Epithelial cell of prostate (primary cell): ENCODE data around the gene PRELID2.
A peak's percentile ranks its signal among the peaks of the same experiment; 100 is the strongest.
"Not testable (repeated sequence)": the region's sequence is repeated elsewhere in the genome, so short reads cannot be mapped to it uniquely, and the experiment has no call there.

Experiments used
- DNase-seq: peaks from one replicate; pipeline ENCODE4 v3.0.0-alpha.2; 2011; ENCODE audit warnings: low read depth, low spot score
- H3K27ac ChIP-seq: fragments of 450-650 bp; 2 replicates; pipeline ENCODE4 v1.5.1; 2017; ENCODE audit warnings: mild to moderate bottlenecking

Gene PRELID2

DNA sequence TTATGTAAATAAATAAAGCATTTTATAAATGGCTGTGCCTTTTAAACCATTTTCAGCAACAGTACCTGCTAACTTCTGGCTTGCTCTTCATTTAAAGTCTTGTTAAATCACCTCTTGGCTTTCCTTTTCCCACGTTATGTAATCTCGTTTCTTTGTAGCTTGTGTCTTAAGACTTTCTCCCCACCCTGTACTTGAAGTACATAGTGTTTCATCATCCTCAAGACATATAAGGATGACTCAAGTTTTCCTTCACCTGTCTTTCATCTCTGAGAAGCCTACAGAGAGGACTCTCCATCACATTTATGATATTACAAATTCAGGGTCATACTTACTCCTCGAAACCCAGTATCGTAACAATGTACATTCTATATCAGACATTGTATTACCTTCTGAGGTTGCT lies 33.9 kb downstream of the PRELID2 start:
- H3K27ac ChIP-seq: no peak overlapping the region
- DNase-seq: no peak

DNA sequence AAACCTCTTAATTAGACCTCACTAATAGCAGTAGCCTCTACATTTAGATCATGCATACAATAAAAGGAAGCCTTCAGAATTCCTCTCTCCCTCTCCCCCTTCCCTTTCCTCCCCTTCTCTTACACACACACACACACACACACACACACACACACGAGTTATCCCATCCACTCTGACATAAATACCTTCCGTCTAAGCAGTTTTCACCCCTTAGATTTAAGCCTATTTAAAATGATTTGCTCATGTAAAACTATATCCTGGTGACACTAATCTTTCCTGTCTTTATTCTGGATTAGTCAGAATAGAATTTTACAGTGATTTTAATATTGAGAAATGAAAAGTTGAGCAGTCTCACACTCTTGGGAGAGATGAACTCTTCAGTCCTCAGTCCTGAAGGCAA lies 35.0 kb downstream of the PRELID2 start:
- DNase-seq: no peak
- no peak overlapping the region for H3K27ac ChIP-seq

DNA sequence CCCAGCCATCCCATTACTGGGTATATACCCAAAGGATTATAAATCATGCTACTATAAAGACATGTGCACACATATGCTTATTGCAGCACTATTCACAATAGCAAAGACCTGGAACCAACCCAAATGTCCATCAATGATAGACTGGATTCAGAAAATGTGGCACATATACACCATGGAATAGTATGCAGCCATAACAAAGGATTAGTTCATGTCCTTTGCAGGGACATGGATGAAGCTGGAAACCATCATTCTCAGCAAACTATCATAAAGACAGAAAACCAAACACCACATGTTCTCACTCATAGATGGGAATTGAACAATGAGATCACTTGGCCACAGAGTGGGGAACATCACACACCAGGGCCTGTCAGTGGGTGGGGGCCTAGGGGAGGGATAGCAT lies 36.6 kb downstream of the PRELID2 start:
- not testable (repeated sequence) for DNase-seq, H3K27ac ChIP-seq

DNA sequence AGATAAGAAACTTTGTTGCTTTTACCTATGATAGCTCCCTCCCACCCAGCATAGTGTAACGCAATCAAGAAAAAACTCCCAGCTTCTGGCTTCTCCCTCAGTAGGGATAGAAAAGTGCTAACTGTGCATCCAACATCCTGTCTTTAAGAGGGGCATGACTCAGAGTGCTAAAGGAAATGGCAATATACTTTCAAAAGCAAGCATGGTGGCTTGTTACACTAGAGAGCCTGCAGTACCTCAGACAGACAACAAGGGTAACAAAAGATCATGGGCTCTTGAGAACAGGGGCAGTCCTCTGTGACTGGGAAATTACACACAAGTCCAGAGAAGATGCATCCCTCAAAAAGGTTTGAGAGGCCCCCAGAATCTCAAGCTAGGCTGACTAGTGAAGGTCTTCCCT lies 37.8 kb downstream of the PRELID2 start:
- no peak for DNase-seq
- H3K27ac ChIP-seq: no peak overlapping the region

DNA sequence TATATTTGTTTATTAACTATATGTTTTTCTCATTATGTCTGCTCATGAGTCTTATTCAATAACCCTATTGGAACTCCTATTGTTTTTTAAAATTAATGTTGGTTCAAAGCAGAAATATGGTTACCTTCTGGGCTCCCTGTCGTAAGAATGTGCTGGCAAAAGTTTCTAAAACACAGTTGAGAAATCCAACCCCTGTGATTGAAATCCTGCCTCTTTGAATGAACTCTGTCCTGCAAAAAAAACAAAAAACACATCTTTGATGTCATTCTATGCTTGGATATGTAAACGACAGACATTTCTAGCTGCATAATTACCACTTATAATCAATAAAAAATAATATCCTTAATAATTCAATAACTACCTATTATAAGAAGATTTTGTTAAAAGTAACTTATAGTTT lies 38.8 kb downstream of the PRELID2 start:
- no peak for DNase-seq
- no peak overlapping the region for H3K27ac ChIP-seq

DNA sequence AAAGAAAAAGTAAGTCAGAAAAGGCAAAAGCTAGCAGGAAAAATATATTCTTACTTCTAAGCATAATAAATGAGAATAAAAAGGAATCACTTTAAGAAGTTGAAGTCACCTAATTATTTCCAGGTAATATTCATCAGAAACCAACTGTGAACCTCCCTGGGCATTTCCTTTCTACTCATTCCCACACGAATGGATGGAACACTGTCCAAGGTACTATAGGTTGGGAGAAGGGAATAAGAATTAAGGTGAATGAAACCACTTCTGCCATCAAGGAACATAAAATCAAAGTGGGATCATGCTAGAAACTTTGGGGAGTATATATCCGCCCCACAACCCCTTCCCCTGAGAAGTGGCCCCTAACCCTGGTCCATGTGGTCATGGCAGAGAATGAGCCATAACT lies 41.6 kb downstream of the PRELID2 start:
- no peak overlapping the region for H3K27ac ChIP-seq
- no peak for DNase-seq

DNA sequence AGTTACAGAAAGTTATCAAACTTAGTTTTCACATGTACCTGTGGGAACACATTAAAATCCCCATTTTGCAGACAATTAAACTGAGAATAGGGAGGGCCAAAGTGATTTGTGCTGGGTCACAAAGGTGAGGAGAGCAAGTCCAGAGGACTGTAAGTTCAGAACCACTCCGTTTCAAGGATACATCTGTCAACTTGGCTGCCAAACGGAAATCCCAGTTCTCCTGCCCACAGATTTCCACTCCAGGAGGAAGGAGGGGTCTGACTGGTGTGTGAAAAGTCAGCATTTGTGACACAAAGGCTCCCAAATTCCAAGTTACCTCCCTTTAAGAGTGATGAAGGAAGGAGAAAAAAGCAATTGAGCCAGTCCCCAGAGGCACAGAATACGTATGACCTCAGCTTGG lies 42.3 kb downstream of the PRELID2 start:
- H3K27ac ChIP-seq: no peak overlapping the region
- DNase-seq: no peak

DNA sequence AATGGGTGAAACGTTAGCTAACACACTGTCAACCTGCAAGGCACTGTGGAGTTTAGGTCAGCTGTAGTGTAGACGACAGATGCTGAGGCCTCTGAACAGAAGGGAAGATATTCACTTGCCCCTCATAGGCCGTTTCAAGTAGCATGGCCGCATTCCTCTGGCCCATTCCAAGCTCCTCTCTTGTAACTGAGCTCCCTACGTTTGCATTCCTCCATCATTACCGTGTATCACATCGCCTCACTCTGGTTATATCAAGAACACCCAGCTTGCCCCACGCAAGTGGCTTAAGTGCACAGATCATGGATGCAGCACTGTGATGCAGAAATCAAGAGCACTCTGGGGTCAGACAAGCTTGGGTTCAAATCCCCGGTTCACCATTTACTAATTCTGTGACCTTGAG lies 43.3 kb downstream of the PRELID2 start:
- DNase-seq: no peak
- no peak overlapping the region for H3K27ac ChIP-seq

DNA sequence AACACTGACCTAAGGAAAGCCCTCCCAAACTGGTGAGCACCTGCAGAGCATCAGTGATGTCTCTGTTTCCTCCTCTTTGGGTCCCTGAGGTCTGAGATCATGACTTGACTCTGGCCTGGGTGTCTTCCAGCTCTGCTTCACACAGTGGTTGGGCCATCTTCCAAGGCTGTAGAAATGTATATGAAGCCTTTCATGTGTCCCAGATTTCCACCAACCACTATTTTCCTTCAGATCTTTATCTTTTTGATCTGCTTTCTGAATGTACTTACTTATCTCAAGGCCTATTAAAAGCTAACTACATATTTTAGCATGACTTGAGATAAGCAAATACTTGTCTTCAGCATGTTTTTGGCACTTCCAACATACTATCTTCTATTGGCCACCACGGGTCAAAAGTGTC lies 47.1 kb downstream of the PRELID2 start:
- no peak overlapping the region for H3K27ac ChIP-seq
- no peak for DNase-seq

DNA sequence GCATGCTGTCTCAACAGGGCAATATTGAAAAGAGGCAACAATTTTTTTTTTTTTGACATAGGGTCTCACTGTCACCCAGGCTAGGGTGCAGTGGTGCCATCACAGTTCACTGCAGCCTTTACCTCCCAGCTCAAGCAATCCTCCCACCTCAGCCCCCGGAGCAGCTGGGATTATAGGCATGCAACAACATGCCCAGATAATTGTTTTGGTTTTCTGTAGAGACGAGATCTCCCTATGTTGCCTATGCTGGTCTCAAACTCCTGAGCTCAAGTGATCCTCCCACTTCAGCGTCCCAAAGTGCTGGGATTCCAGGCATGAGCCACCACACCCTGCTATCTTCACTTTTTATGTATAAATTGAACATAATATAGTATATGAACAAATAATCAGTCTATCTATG lies 47.6 kb downstream of the PRELID2 start:
- no peak overlapping the region for H3K27ac ChIP-seq
- DNase-seq: no peak

DNA sequence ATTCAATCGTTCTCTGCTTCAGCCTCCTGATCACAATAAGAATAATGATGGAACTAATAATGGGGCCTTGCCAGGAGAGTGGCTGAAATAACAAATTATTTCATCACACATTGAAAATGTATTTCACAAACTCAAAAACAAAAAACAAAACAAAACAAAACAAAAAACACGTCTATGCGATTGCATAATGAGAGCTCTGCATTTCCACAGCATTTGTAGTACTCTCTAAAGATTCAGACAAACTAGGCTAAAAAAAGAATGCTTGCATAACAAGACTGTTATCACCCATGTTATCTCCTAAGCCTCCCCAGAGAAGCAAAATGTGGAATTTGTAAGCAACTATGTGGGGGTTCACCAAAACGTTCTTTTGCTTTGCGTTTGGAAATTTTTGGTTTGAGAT lies 48.1 kb downstream of the PRELID2 start:
- H3K27ac ChIP-seq: no peak overlapping the region
- DNase-seq: no peak

DNA sequence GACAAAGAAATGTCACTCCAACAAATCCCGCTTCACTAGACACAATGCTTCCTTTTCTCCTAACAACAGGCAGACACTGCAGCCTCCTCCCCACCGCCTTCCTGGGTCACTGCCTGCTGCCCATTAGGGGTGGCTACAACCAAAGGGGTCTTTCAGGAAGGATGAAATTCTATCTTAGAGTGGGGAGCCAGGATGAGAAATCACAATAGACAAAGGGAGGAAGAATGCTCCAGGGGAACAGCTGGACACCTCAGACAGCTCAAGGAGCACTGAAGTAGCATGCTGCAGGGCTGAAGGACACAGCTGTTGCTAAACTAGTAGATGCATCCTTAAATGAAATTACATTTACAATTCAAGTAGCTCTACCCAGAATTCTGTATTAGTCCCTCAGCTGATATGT lies 54.2 kb downstream of the PRELID2 start:
- H3K27ac ChIP-seq: no peak overlapping the region
- DNase-seq: no peak

DNA sequence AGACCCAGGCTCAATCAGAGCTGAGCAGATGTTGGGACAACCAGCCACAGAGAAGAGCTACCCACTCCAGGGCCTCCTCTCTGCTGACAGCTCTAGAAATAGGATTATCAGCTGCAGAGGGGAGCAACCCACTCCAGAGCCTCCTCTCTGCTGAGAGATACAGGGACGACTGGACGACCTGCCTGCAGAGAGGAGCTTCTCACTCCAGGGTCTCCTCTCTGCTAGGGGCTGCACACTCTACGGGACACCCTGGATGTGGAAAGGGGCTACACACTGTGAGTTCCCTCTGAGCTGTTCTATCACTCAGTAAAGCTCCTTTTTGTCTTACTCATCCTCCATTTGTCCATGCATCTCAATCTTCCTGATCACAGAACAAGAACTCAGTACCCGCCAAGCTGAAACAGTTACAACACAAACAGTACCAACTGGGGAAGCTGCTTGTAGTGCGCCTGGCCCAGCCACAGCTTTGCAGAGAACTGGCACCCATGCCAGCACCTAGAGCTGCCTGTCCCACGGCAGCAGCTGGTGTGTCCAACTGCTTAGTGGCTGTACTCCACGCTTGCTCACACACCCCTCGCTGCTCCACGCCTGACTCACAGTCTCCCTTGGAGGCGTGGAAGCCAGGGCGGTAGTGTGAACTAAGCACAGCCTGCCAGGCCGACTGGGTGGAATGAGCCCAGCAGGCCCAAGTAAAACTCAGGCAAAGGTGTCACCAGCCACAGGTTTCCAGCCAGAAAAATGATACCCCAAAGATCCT lies 56.8 kb downstream of the PRELID2 start:
- DNase-seq: no peak
- no peak overlapping the region for H3K27ac ChIP-seq

DNA sequence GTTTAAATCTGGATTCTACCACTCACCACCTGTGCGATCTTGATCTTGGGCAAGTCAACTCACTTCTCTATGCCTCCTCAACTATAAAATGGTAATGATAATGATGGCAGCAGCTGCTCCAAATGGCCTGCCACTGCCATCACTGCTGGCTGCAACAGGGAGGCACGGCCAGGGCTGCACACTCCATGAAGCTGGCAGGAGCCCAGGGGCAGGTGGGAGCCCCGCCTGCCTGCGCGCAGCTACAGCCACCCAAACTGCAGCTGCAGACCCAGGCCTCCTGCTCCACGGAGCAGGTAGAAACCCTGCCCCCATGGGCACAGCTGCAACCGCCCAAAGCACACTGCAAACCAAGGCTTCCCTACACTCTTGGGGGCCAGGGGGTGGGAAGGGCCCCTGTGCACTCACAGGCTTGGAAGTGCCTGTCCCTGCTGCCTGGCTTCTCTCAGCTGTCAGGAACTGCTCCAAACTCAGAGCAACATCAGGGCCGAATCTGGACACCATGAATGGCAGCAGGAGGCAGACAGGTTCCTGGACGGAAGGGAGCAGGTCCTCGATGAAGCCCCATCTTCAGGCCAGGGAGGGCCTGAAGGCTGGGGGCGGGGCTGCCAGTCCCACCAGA lies 57.6 kb downstream of the PRELID2 start:
- DNase-seq: no peak
- H3K27ac ChIP-seq: no peak overlapping the region

DNA sequence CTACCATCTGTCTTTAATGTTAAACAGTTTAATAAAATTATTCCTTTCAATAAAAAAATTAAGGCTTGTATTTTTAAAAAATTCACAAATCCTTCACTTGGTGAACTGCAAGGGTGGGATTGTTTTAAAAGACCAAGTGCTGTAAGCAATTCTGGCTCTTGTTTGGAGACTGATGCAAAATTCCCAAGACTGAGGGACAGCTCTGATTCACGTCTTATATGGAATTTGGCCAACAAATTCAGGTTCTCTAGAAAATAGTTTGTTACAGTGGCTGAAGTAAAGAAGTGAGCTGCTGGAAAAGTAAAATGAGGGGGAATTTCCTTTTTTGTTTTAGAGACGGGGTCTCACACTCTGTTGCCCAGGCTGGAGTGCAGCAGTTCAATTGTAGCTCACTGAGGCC lies 58.3 kb downstream of the PRELID2 start:
- H3K27ac ChIP-seq: no peak overlapping the region
- no peak for DNase-seq

DNA sequence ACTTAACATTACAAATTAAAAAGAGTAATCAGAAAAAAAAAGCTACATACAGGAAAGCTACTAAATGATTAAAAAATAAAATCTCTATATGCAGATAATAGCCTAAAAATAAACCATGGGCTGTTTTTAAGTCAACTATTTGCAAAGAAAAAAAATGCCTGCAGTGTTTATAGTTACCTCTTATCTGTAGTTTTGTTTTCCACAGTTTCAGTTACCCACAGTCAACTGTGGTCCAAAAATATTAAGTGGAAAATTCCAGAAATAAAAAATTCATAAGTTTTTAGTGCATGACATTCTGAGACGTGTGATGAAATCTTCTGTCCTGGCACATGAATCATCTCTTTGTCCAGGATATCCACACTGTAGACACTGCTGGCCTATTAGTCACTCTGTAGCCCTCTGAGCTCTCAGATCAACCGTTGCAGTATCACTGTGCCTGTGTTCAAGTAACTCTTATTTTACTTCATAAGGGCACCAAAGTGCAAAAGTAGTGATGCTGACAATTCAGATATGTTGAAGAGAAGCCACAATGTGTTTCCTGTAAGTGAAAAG lies 59.2 kb downstream of the PRELID2 start:
- H3K27ac ChIP-seq: peak overlapping the region; percentile 10
- peak; percentile 55 for DNase-seq

DNA sequence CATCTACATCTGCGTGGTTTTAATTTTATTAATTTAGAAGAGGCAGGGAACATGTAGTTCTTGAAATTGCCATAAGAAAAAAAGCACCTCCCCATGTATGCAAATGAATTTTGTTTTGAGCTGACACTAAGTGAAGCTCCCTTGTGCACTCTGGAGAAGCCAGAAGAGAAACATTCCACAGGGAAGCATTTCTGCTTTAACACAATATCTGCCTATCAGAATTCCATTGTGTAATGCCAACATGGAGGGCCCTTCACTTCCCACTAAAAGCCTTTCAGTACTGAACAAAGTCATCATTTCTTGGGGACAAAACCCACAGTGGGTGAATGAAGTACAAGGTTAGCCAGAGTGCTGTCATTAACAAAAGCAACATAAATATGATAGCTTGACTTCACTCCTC lies 59.7 kb downstream of the PRELID2 start:
- DNase-seq: no peak
- H3K27ac ChIP-seq: peak overlapping the region; percentile 10

DNA sequence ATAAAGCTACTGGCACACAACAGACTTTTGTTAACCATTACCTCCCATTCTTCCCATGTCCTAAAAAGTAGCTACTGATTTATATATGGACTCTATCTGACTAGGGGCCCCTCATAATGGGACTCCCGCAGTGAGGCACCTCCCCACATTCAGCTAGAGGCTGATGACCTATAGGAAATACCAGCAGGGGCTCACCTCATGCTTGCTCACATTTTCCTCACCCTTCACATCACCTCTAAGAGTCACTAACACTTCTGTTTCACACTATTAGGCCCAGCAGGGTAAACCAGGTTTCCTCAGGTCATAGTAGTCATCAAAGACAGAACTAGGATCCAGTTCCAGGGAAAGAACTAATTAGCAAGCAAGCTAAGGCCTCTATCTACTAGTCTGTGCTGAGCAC lies 60.7 kb downstream of the PRELID2 start:
- DNase-seq: no peak
- no peak overlapping the region for H3K27ac ChIP-seq

DNA sequence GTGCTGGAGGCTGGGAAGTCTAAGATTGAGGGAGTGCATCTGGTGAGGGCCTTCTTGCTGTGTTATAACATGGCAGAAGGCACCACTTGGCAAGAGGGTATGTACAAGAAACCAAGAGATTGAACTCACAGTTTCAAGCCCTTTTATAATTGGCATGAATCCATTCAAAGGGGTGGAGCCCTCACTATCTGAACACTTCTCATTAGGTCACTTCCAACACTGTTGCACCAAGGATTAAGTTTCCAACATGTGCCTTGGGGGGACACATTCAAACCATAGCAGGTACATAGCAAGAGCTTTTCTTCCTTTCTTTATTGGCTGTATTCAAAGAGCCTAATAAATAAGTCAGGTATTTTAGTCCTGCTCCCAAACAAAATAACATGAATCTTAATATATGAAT lies 62.7 kb downstream of the PRELID2 start:
- no peak overlapping the region for H3K27ac ChIP-seq
- DNase-seq: no peak

DNA sequence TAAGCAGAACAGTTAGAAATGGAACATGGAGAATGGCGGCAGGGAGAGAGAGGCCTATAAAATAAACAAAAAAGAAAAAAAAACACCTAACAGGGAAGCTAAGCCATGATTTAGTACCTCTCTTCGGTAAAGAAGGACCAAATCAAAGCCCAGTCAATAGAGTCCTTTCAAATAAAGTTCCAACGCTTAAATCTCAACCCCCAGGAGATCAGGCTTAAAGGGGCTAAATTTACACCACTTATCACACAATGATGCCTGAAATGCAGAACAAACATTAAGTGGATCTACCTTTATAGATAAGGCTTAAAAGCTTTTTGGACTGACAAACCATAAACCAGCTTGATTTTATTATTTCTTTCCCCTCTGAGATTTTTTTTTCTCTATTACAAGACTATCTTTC lies 66.3 kb downstream of the PRELID2 start:
- no peak for DNase-seq
- no peak overlapping the region for H3K27ac ChIP-seq

DNA sequence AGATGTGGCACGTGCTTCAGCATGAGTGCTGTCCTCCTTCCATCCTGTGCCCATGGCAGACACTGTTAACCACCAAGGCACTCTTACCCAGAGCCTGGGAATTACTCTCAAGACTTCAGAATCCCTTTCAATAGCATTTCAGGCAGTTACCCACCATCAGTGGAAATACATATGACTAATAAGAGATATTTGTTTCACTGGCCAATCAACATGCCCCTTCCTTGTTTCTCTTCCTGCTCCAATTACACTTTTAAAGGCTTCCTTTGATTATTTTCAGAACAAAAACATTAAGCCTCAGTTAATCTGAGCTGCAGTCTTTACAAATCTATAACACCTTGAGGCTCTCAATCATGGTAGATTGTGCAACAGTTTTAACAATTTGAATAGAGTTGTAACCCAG lies 70.8 kb downstream of the PRELID2 start:
- H3K27ac ChIP-seq: no peak overlapping the region
- DNase-seq: no peak

DNA sequence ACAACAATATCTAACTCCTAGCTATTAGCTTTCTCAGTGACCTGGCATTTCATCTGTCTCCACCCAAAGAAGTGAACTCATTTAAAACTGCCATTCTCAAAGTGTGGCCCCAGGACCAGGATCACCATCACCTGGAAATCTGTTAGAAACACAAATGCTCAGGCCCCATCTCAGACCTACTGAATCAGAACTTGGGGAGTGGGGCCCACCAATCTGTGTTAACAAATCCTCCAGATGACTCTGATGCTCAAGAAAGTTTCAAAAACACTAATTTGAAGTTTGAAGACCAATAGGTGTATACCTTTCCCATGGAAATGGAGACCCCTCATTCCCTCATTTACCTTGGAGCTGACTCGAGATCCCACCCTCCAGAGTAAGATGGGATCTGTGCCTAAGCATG lies 72.3 kb downstream of the PRELID2 start:
- DNase-seq: no peak
- H3K27ac ChIP-seq: no peak overlapping the region
